GM11168 (cell line): Measurements from ENCODE around the gene SYP.

Source experiments
- in situ Hi-C: fragments of 300-500 bp; cut with MboI; formaldehyde crosslinking; loops from one replicate; pipeline ENCODE4 v1.12.0; 2022; ENCODE audit warnings: low sequenced_read_pairs; ENCODE audit not compliant: unreplicated experiment

SYP gene

GRCh38 chrX:49199906-49200771 is at the start of gene SYP:
Gene SYP (minus strand): TSS chrX:49200193. CDS start chrX:49200186, 7 bp downstream.
- in situ Hi-C loops, result no loop called here

- in situ Hi-C loops, result no loop called here
Measured at GRCh38 chrX:49249616-49250015, 49.6 kb upstream of the SYP start.

- in situ Hi-C loops, result no loop called here
Measured at GRCh38 chrX:49249071-49249470, 49.1 kb upstream of the SYP start.

GRCh38 chrX:49247916-49248811 is 48.2 kb upstream of the SYP start:
- in situ Hi-C loops, result no loop called here

GRCh38 chrX:49247346-49247745 is 47.4 kb upstream of the SYP start:
- in situ Hi-C loops, result no loop called here

GRCh38 chrX:49246541-49246940 is 46.5 kb upstream of the SYP start:
- in situ Hi-C loops, result no loop called here

GRCh38 chrX:49244207-49244606 is 44.2 kb upstream of the SYP start:
- in situ Hi-C loops, result no loop called here

- in situ Hi-C loops, result no loop called here
Measured at GRCh38 chrX:49243166-49243565, 43.2 kb upstream of the SYP start.

- in situ Hi-C loops, result no loop called here
Measured at GRCh38 chrX:49242545-49243066, 42.6 kb upstream of the SYP start.

GRCh38 chrX:49238735-49239134 is 38.7 kb upstream of the SYP start:
- in situ Hi-C loops, result no loop called here

GRCh38 chrX:49237060-49237459 is 37.1 kb upstream of the SYP start:
- in situ Hi-C loops, result no loop called here

- in situ Hi-C loops, result no loop called here
Measured at GRCh38 chrX:49233887-49234555, 34.0 kb upstream of the SYP start.

GRCh38 chrX:49233176-49233575 is 33.2 kb upstream of the SYP start, which contains the start of gene CACNA1F:
Gene CACNA1F (minus strand): TSS chrX:49233340. CDS start chrX:49233309, 31 bp downstream.
- in situ Hi-C loops, result no loop called here

- in situ Hi-C loops, result no loop called here
Measured at GRCh38 chrX:49232525-49232924, 32.5 kb upstream of the SYP start.

- in situ Hi-C loops, result no loop called here
Measured at GRCh38 chrX:49231333-49232000, 31.5 kb upstream of the SYP start.

GRCh38 chrX:49230500-49231232 is 30.7 kb upstream of the SYP start:
- in situ Hi-C loops, result no loop called here

GRCh38 chrX:49228185-49228584 is 28.2 kb upstream of the SYP start:
- in situ Hi-C loops, result no loop called here

- in situ Hi-C loops, result no loop called here
Measured at GRCh38 chrX:49227726-49228125, 27.7 kb upstream of the SYP start.

GRCh38 chrX:49226946-49227345 is 27.0 kb upstream of the SYP start:
- in situ Hi-C loops, result no loop called here
